Stomach smooth muscle (tissue), 2 donors: Measurements from ENCODE around the gene MAP2K7.

ENCODE experiments used
- H3K27ac ChIP-seq: one replicate; pipeline ENCODE4 v1.7.0; 2013; ENCODE audit warnings: mild to moderate bottlenecking, low read length, inconsistent platforms
- H3K27me3 ChIP-seq, 2 donors: one replicate each; pipeline ENCODE4 v1.7.0; 2013; ENCODE audit warnings: low read length in 2 of 2; ENCODE audit not compliant: insufficient read depth in 2 of 2, control insufficient read depth in 1 of 2
- H3K36me3 ChIP-seq, 2 donors: one replicate each; pipeline ENCODE4 v1.7.0; 2013; ENCODE audit warnings: low read length in 2 of 2; ENCODE audit not compliant: control insufficient read depth in 2 of 2, insufficient read depth in 2 of 2
- H3K4me1 ChIP-seq: one replicate; pipeline ENCODE4 v1.7.0; 2013; ENCODE audit warnings: low read length; ENCODE audit not compliant: control insufficient read depth, insufficient read depth
- H3K4me3 ChIP-seq, 2 donors: one replicate each; pipeline ENCODE4 v1.7.0; 2013; ENCODE audit warnings: low read length in 2 of 2
- H3K9ac ChIP-seq, 2 donors: one replicate each; pipeline ENCODE4 v1.7.0; 2013; ENCODE audit warnings: low read length in 2 of 2, mild to moderate bottlenecking in 1 of 2
- H3K9me3 ChIP-seq, 2 donors: one replicate each; pipeline ENCODE4 v1.7.0; 2013; ENCODE audit warnings: low read length in 2 of 2; ENCODE audit not compliant: control insufficient read depth in 2 of 2
- donor health status: healthy.
- donor health status: Pancreatic carcinoma.

Gene MAP2K7

DNA sequence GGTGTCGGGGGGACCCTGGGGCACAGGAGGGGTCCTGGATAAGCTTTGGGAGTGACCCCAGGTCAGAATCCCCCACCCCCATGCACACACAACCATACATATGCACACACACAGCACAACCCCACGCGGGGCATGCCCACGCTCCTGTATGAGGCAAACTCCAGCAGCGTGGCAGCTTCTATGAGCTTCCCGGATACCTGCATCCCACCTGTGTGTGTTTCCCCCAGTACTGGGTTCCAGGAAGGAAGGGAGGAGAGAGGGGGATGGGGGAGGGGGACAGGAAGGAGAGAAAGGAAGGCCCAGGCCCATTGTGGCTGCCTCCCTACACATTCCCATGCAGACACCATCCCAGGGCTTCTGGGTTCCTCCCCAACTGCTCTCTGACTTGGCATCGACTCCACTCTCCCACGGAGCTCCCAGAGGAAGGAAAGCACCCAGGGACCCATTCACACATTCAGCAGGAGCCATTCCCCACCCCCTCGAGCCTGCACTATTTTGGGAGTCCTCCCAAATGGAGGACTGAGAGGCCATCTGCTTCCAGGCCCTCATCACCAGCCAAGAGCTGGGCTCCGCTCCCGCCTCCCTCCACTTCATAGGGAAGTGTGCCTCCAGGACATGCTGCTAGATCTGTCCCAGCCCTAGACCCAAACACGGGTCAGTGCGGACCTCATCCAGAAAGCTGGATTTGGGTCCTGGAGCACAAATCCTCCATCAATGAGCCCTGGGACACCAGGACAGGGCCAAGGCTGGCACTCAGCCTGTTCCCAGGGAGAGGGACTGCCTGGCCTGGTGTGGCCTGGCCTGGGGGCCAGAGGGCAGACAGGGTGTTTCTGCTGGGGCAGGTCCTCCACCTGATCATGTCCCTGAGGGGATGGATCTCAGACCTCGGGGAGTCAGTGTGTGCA lies 42.7 kb upstream of the MAP2K7 start:
- Histone ChIP-seq H3K4me3 (no peak overlapping the region), H3K27ac (no peak overlapping the region), H3K27me3 (peaks cover 32% of the 10 kb centered on the region in 2 donors), H3K36me3 (peaks cover 6 to 8% of the 10 kb centered on the region in 2 donors), H3K4me1 (peaks cover 5% of the 10 kb centered on the region), H3K9me3 (no peaks in the 10 kb centered on the region), H3K9ac (no peak overlapping the region)

DNA sequence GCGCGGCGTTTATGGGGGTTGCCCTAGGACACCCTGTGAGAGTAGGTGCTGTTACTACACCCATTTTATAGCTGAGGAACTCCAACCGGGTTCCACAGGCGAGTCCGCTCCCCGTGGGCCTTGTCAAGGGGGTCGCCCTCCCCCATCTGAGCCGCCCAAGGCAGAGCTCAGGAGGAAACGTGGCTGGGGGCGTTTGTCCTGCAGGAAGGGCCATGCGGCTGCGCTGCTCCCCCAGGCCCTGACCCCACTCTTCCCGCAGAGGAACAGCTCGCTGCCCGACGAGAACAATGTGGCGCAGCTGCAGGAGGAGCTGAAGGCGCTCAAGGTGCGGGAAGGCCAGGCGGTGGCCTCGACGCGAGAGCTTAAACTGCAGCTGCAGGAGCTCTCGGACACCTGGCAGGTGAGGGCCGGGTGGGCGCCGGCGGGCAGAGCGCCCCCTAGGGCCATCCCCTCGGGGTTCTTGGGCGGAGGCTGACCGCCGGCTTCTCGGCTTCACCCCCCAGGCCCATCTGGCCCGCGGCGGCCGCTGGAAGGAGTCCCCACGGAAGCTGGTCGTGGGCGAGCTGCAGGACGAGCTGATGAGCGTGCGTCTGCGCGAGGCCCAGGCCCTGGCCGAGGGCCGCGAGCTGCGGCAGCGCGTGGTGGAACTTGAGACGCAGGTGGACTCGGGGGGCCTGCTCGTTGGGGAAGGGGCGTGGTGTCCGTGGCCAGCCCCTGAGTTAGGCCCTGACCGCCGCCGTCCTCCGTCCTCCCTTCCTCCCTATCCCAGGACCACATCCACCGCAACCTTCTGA lies 41.9 kb upstream of the MAP2K7 start:
- H3K27me3 ChIP-seq: peaks cover 30 to 33% of the 10 kb centered on the region in 2 donors
- no peak overlapping the region for H3K27ac ChIP-seq
- H3K36me3 ChIP-seq: peaks cover 6 to 8% of the 10 kb centered on the region in 2 donors
- no peak overlapping the region for H3K9ac ChIP-seq
- H3K4me1 ChIP-seq: peaks cover 5% of the 10 kb centered on the region
- H3K9me3 ChIP-seq: no peaks in the 10 kb centered on the region
- peak overlapping the region in 1 of 2 donors; percentile 29 for H3K4me3 ChIP-seq

DNA sequence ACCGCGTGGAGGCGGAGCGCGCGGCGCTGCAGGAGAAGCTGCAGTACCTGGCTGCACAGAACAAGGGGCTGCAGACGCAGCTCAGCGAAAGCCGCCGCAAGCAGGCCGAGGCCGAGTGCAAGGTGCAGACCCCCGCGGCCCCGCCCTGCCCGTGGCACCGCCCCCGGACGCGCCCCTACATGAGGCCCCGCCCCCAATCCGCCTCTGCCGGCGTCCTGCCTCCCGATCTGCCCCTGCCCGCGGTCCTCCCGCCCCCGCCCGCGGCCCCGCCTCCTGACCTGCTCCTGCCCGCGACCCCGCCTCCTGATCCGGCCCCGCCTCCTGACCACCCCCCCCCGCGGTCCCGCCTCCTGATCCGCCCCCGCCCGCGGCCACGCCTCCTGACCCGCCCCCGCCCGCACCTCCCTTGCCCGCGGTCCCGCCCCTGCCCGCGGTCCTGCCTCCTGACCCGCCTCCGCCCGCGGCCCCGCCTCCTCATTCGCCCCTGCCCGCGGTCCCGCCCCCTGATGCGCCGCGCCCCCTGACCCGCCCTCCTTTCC lies 41.2 kb upstream of the MAP2K7 start:
- Histone ChIP-seq H3K27me3 (peaks cover 36 to 37% of the 10 kb centered on the region in 2 donors), H3K4me1 (peaks cover 5% of the 10 kb centered on the region), H3K4me3 (peak overlapping the region in 1 of 2 donors; percentile 29), H3K9me3 (no peaks in the 10 kb centered on the region), H3K9ac (no peak overlapping the region), H3K27ac (no peak overlapping the region), H3K36me3 (peaks cover 6 to 8% of the 10 kb centered on the region in 2 donors)

DNA sequence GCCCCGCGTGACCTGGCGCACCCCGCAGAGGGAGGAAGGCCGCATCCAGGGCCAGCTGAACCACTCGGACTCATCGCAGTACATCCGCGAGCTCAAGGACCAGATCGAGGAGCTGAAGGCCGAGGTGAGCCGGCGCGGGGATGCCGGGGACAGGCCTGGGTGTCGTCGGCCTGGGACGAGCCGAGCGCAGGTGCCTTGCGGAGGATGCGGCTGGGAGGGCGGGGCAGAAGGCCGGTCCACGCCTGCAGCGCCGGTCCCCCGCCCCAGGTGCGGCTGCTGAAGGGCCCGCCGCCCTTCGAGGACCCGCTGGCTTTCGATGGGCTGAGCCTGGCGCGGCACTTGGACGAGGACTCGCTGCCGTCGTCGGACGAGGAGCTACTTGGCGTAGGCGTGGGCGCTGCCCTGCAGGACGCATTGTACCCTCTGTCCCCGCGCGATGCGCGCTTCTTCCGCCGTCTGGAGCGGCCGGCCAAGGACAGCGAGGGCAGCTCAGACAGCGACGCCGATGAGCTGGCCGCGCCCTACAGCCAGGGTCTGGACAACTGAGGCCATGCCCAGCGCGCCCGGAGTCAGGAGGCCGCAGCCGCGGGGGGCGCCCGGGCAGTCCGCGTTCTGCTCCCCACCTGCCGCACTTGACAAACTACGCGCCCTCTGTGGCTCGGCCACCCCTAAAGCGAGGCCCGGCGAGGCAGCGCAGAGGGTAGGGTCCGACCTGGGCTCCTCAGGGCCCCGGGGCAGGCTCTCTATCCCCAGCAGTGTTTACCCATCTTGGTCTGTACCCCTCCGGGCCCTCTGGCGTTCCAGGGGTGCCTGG lies 40.3 kb upstream of the MAP2K7 start:
- Histone ChIP-seq H3K27me3 (peaks cover 36 to 37% of the 10 kb centered on the region in 2 donors), H3K4me3 (no peak overlapping the region)

DNA sequence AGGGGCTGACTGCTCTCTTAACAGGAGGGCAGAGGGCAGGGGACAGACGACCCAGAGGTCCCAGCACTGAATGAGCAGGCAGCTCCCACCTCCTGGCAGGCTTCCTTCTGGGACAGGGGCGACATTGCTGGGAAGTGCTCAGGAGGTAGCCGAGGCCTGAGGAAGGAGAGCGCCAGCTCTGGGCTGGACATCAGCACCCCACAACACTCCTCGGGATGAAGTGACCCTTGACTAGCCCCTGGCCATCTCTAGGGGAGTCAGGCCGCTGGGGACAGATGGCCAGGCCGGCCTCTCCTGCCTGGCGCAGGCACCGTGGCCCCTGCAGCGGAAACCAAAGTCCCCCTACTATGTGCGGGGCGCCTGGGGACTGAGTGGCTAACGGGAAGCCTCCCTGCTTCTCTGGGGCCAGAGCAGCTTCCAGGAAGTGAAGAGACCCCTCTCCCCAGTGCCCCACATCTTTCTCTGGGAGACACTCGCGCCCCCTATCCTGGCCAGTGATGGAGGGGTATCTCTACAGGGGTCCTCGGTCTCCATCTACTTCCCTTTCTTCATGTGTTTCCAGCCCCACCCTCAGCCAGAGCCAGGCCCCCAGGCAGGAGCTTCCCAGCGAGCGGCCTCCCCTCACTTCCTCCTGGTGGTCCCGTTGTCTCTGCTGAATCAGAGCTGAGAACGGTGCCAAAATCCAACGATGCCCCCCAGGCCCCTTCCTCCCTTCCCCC lies 39.5 kb upstream of the MAP2K7 start:
- peaks cover 15% of the 10 kb centered on the region for H3K4me1 ChIP-seq
- H3K9ac ChIP-seq: no peak overlapping the region
- no peak overlapping the region for H3K27ac ChIP-seq
- H3K27me3 ChIP-seq: peaks cover 35 to 36% of the 10 kb centered on the region in 2 donors
- H3K9me3 ChIP-seq: no peaks in the 10 kb centered on the region
- no peak overlapping the region for H3K4me3 ChIP-seq
- H3K36me3 ChIP-seq: peaks cover 5 to 8% of the 10 kb centered on the region in 2 donors

More for the DNA sequence above, 40.3 kb upstream of the MAP2K7 start:
- Histone ChIP-seq H3K36me3 (peaks cover 6 to 8% of the 10 kb centered on the region in 2 donors), H3K9ac (no peak overlapping the region), H3K9me3 (no peaks in the 10 kb centered on the region), H3K4me1 (peaks cover 7% of the 10 kb centered on the region), H3K27ac (no peak overlapping the region)

DNA sequence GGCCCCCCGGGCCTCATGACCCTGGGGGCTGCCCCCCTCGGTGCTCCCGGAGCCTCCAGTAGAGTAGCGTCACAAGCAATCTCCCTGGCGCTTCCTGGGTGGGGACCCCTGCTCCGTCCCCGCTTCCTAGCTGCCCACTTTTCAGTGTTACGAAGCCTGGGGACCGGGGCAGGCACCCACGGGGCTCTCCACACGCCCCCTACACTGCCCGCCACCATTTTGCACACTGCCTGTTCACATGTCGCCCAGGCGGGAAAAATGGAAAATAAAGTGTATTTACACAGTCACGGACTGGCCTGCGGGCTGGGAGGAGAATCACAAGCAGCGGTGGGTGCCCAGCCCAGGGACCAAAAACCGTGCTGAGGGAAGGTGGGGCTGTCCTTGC lies 39.0 kb upstream of the MAP2K7 start:
- no peak overlapping the region for H3K9ac ChIP-seq
- H3K27ac ChIP-seq: no peak overlapping the region
- H3K27me3 ChIP-seq: peaks cover 31 to 33% of the 10 kb centered on the region in 2 donors

DNA sequence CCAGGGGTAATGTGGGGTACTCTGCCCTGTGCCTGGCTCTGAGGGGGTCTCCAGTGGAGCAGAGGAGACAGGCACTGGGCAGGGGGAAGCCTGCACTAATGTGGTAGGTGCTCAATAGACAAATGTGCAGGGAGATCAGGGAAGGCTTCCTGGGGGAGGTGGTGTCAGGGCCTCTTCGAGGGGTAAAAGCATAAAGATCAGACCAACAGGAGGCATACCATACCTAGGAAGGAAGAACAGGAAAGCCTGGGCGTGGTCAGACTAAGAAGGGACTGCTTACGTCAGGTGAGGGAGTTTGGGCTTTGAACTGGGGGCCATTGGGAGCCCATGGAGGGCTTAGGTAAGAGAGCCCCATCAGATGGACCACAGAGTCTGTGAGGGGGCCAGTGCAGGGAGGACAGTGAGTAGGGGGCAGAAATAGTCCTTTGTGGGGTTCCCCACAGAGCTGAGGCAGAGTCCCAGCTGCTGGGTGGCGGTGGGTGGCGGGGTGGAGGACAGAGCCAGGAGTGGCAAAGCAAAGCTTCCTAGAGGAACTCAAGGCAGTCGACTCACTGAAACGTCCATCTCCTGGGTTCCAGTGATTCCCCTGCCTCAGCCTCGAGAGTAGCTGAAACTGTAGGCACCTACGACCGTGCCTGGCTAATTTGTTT lies 38.3 kb upstream of the MAP2K7 start:
- Histone ChIP-seq H3K4me1 (peaks cover 24% of the 10 kb centered on the region), H3K9ac (no peak overlapping the region), H3K4me3 (no peak overlapping the region), H3K27me3 (peaks cover 26 to 31% of the 10 kb centered on the region in 2 donors), H3K27ac (no peak overlapping the region), H3K36me3 (no peaks in the 10 kb centered on the region), H3K9me3 (no peaks in the 10 kb centered on the region)

More for the DNA sequence above, 39.0 kb upstream of the MAP2K7 start:
- peaks cover 20% of the 10 kb centered on the region for H3K4me1 ChIP-seq
- H3K9me3 ChIP-seq: no peaks in the 10 kb centered on the region
- H3K4me3 ChIP-seq: no peak overlapping the region
- peaks cover under 1 to 5% of the 10 kb centered on the region in 2 donors for H3K36me3 ChIP-seq

DNA sequence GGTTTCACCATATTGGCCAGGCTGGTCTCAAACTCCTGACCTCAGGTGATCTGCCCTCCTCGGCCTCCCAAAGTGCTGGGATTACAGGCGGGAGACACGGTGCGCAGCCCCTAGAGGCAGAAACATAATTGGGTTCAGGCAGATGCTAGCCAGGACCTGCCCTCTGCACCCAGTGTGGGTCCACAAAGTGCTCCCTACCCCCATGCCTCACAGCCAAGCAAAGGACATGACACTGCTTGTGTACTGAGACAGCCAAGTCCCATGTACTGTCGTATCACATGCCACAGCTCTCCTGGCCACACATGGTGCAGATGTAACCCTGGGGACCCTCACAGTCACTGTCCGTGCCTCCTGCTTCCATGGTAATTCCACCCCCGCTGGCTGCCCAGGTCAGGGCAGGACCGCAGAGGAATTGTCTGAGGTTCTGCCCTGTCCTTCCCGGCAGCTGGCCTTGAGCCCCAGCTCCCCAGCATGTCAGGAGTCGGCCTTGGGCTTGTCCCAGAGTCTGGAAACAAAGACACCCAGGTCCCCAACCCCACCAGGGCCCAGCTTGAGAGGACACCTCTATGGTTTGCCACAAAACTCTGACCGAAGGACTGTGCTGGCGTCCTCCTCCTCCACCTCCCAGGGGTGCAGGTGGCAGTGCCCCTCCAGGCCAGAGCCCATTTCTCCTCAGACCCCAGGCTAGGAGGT lies 37.1 kb upstream of the MAP2K7 start:
- Histone ChIP-seq H3K9ac (no peak overlapping the region), H3K4me3 (no peak overlapping the region), H3K27ac (no peak overlapping the region), H3K9me3 (no peaks in the 10 kb centered on the region), H3K27me3 (peaks cover 14 to 22% of the 10 kb centered on the region in 2 donors), H3K4me1 (peaks cover 29% of the 10 kb centered on the region), H3K36me3 (no peaks in the 10 kb centered on the region)
